GM21619 (cell line): ENCODE measurements around the gene PRR23C.

Experiments
- ATAC-seq: cut with Tn5 transposase; IDR thresholded peaks from one replicate; pipeline ENCODE4 v1.9.1; 2021; ENCODE audit not compliant: unreplicated experiment

Gene PRR23C

GRCh38 chr3:139005356-139005993 is 39.2 kb downstream of the PRR23C start:
- no peak for ATAC-seq

DNA sequence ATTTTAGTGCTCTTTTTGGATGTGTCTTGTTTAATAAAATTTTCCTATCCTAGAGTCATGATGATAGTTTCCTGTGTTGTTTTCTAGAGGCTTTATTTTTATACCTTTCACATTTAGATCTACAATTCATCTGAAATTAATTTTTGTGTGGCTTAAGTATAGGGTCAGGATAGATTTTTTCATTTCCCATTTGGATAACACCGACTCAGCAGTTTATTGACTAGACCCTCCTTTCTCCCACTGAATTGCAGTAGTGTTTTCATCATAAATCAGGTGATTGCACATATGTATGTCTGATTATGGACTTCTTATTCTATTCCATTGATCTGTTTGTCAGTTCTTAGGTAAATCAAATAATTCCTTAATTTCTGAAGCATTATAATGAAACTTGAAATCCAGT is 49.0 kb downstream of the PRR23C start:
- ATAC-seq, result no peak
